Measurements from ENCODE around the gene ERN1. TPM values are rescaled to one million over a fixed set of nuclear protein-coding genes. Genes with fewer than 3 reads are reported as not detected.
"Not testable (repeated sequence)": the region's sequence is repeated elsewhere in the genome, so short reads cannot be mapped to it uniquely, and the experiment has no call there.

Gene ERN1
- 1 to 10 TPM; 3.0 to 7.1 (median 5.3) TPM for polyA plus RNA-seq (ENCODE audit: insufficient read length in 10 of 10)
- long read RNA-seq, donor 1 = 0 reads
- long read RNA-seq, donor 2, partial matches to known transcripts = 0 of 1 reads
- long read RNA-seq, donor 2, other reads (novel, unspliced or antisense) = 0 of 1 reads
- long read RNA-seq, donor 3, partial matches to known transcripts = 0 of 1 reads
- long read RNA-seq, donor 3, other reads (novel, unspliced or antisense) = 0 of 1 reads
- long read RNA-seq, donor 4 = 0 reads
- long read RNA-seq, donor 5 = 0 reads
- long read RNA-seq, donor 6, partial matches to known transcripts = 0 of 1 reads
- long read RNA-seq, donor 6, other reads (novel, unspliced or antisense) = 0 of 1 reads
- long read RNA-seq, donor 7, partial matches to known transcripts = 0 of 1 reads
- long read RNA-seq, donor 7, other reads (novel, unspliced or antisense) = 0 of 1 reads
- long read RNA-seq, donor 8, partial matches to known transcripts = 0 of 1 reads
- long read RNA-seq, donor 8, other reads (novel, unspliced or antisense) = 0 of 1 reads
- long read RNA-seq, donor 9 = 0 reads

DNA sequence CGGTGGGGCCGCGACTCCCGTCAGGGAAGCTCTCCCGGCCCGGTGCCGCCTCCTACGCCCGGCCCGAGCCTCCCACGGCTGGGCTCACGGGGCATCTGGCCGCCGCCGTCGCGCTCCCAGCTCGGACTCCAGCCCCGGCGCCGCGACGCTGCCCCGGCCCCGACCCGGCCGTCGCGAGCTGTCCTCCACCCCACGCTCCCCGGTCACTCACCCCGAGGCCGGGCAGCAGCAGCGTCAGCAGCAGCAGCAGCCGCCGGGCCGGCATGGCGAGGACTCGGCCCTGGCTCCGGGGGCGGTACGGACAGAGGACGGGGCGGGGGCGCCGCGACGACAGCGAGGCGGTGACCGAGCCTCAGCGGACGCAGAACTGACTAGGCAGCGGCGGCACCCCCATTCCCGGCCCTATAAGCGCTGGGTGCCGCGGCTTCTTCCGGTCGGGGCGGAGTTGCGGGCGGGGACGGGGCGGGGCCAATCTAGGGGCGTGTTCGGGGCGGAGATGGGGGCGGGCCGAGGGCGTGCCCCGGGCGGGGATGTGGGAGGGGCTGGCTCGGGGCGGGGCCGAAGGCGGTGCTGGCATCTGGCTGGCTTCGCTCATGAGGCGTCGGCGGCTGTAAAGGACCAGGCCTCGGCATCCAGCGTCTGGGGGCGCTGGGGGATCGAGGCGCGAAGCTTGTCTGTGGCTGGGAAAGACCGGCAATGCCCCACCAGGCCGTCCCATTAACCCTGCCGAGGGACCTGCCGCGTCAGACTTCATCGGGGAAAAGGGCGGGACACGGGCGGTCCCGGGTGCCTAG, at the start of gene ERN1:
Gene ERN1 (minus strand): TSS at position 380 of the 794 bp plus-strand sequence. CDS start 115 bp downstream, at position 265.
- DNase-seq = peak; percentile 93 to 97 (median 93)

- not testable (repeated sequence) for DNase-seq
These were observed 49.1 kb upstream of the ERN1 start for GRCh38 chr17:64179024-64179423.

GRCh38 chr17:64178011-64178825, 48.3 kb upstream of the ERN1 start:
- peak in 2 of 3 donors; percentile 23 to 62 for DNase-seq

DNA sequence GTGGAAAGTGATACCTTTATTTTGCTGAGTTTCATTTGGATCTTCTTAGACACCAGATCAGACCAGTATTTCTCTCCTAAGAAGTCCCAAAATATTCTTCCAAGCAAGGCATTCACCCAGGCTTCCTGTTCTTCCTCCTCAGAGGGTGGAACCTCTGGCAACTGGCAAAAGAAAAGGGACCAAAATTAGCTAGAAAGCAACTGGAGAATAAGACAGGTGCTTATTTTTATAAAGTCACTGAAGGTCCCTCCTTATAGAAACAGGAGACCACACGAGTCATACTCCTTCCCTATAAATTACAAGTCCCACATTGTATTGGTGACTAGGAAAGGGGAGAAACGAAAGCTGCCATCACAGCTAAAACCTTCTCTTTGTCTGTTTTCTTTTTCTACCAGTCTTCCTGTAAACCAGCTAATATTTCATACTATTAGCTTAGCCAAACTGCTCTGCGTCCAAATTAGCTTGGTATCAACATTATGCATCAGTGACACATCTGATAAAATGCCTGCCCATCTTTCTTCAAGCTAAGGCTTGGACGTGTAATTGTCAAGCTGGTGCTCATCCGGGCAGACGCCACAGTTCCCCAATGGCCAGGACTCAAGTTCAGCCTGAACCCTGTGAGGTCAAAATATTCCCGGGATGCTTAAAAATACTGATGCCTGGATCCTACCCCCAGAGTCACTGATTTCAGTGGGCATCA, 47.5 kb upstream of the ERN1 start:
- no peak for DNase-seq

DNA sequence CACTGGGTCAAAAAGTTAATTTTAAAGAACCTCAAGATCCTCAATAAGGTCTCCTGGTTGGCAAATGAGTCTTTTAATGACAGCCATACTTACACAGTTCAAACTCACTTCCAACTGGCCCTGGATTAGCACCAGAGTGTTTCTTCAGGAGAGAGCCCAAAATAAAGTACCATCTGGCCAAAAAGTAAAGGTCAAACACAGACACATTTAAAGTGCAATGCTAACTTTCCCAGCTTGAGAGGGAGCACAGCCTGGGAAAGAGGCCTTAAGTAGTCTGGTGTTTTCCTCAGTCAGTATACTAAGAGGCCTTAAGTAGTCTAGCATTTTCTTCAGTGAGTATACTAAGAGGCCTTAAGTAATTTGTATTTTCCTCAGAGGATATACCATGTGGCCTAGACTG, 46.6 kb upstream of the ERN1 start:
- DNase-seq = no peak

GRCh38 chr17:64174686-64175456, 44.9 kb upstream of the ERN1 start:
- DNase-seq = peak in 1 of 3 donors; percentile 36

GRCh38 chr17:64173646-64174045, 43.7 kb upstream of the ERN1 start:
- DNase-seq = no peak

GRCh38 chr17:64172510-64172909, 42.6 kb upstream of the ERN1 start:
- DNase-seq = no peak

DNA sequence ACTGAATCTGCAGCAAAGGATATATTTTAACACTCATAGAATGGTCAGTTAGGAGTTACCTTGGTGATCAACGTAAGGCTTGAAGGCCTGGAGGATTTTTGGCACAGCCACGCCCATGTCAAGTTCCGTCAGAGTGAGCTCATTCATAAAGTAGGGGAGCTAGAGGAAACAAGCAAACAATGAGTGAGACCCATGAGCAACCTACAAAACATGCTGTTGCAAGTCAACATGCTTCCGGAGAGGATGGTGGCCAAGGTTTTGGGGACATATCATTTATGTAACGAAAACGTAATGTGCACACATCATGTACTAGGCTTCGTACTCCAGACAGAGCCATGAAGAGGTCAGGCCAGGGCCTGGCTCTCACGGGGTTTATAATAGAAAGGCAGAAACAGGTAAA, 41.1 kb upstream of the ERN1 start:
- DNase-seq = no peak

- DNase-seq = no peak
These were observed 40.3 kb upstream of the ERN1 start for GRCh38 chr17:64170286-64170685.

DNA sequence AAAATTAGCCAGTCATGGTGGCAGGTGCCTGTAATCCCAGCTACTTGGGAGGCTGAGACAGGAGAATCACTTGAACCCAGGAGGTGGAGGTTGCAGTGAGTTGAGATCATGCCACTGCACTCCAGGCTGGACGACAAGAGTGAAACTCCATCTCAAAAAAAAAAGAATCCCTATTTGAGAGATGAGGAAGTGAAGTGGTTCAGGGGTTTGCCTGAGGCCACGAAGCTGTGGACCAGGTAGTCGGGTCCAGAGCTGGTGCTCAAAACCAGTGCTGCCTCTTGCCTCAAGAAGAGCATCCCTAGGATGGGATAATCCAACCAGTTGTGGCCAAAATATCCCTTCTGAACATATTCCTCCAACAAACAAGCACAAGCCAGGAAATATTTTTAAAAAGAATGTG, 37.7 kb upstream of the ERN1 start:
- not testable (repeated sequence) for DNase-seq

DNA sequence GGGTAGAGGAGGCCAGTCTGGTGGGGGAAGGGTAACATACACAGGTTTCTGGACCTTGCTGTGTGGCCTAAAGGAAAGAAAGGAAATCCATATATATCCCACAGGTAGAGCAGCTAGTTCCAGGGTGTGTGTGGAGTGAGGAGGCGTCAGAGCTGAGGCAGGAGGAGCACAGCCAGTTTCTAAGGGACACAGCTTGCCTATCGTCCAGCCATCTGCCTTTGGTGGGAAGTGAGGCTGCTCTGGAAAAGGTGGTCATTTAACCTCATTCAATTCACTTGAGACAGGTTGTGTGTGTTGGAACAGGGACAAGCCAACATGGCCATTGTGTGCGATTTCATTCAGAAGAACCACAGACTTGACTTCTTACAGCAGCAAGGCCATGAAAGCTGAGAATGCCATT, 36.9 kb upstream of the ERN1 start:
- DNase-seq = no peak

DNA sequence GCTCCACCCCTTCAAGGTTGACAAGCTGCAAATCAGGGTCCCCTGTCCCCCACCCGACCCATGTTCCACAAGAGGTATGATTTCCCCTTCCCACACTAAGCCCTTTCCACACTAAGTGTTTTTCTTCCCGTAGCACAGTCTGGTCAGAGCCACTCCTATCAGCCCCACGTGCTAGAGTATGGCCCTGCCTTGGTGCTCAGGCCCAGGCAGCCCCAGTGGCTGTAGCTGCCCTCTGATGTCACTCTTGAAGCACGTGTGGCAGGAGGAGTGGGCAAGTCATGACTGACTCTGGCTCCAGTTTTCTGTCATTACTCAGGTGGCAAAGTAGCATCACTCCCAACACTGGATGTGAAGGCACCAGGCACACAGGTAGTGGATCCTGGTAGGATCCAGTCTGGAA, 35.4 kb upstream of the ERN1 start:
- no peak for DNase-seq

- no peak for DNase-seq
These were observed 34.8 kb upstream of the ERN1 start for GRCh38 chr17:64164596-64165285.

GRCh38 chr17:64163468-64163867, 33.5 kb upstream of the ERN1 start:
- DNase-seq = no peak

DNA sequence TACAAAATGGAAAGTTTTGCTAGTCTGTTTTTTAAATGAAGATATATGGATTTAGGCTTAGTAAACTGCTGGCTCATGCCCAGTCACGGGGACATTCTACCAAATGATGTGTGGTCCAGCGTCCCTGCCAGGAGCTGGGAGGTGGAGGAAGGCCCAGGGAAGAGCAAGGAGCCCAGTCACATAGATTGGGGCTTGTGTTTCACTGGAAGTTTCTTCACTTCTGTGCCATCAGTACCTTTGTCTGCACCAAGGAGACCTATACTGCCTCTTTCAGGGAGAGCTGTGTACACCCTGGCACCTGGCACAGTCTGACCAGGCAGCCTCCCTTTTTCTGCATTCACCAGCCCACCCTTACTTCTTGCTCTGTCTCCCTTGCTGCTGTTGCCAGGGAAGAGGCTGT, 32.6 kb upstream of the ERN1 start:
- DNase-seq = no peak

DNA sequence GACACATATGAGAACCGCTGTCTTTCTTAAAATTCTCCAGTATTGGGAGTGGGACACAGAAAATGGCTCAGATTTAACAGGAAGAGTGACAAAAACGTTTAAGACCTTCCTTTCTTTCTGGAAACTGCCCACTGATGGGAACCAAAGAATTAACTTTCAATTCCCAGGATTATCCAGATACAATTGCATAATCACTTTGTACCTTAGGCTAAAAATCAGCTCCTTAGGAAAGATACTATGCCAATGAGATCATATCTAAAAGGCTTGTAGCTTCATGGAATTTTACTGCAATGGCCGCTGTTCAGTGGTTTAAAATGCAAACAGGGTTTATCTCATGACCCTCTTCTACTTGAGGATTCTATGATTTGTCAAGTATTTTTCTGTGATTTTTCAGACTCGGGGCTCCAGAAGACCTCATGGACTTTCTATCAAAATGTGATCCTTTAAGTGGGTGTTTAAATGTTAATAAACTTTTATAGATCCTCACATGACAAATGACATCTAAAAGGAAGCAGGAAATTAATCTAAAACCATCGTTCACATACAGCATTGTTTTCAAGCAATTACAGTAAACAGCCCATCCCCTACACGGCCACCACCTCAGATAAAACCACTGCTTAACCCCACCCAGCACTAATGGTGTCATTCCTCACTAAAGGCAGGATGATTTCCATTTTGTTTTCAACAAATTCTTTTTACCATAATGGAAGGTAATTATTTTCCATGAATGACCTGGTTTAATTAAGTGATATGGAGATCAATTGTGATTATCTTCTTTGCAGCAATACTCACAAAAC, 31.6 kb upstream of the ERN1 start:
- no peak for DNase-seq

- DNase-seq = no peak
These were observed 30.4 kb upstream of the ERN1 start for GRCh38 chr17:64160378-64160777.

Measured in muscle of back (tissue), 13 donors.